Measurements from ENCODE around the gene RAPGEFL1. TPM values are rescaled to one million over a fixed set of nuclear protein-coding genes. Genes with fewer than 3 reads are reported as not detected.
"Not testable (repeated sequence)": the region's sequence is repeated elsewhere in the genome, so short reads cannot be mapped to it uniquely, and the experiment has no call there.

Gene RAPGEFL1
- polyA plus RNA-seq, 1 donor, result 15.0 TPM

- 90% methylated on average over 2 of the region's 3 CpGs for WGBS (ENCODE audit: insufficient coverage, low lambda C conversion rate)
- Histone ChIP-seq H3K27me3 (ENCODE audit: control insufficient read depth, insufficient read depth, low read length) (no peaks in the 10 kb centered on the region), H3K4me3 (ENCODE audit: low read length) (no peak overlapping the region), H3K4me1 (ENCODE audit: control insufficient read depth, insufficient read depth, low read length) (no peaks in the 10 kb centered on the region), H3K36me3 (ENCODE audit: control insufficient read depth, insufficient read depth, low read length) (peaks cover 25% of the 10 kb centered on the region), H3K27ac (ENCODE audit: low read length) (no peak overlapping the region), H3K9me3 (ENCODE audit: control insufficient read depth, low read depth, low read length) (no peaks in the 10 kb centered on the region)
- DNase-seq, result no peak
Observed at GRCh38 chr17:40230670-40231069, 53.4 kb downstream of the RAPGEFL1 start.

- not testable (repeated sequence) for H3K9me3 ChIP-seq (ENCODE audit: control insufficient read depth, low read depth, low read length); H3K4me3 ChIP-seq (ENCODE audit: low read length); H3K4me1 ChIP-seq (ENCODE audit: control insufficient read depth, insufficient read depth, low read length); DNase-seq; H3K27me3 ChIP-seq (ENCODE audit: control insufficient read depth, insufficient read depth, low read length); H3K27ac ChIP-seq (ENCODE audit: low read length)
- WGBS (ENCODE audit: insufficient coverage, low lambda C conversion rate), result no CpG with 5 or more reads among the region's 4 CpGs
- peaks cover 29% of the 10 kb centered on the region for H3K36me3 ChIP-seq (ENCODE audit: control insufficient read depth, insufficient read depth, low read length)
Observed at GRCh38 chr17:40231928-40232327, 54.7 kb downstream of the RAPGEFL1 start.

GRCh38 chr17:40241252-40241834 lies 64.1 kb downstream of the RAPGEFL1 start:
- no peak overlapping the region for H3K27ac ChIP-seq (ENCODE audit: low read length)

GRCh38 chr17:40242774-40243173 lies 65.5 kb downstream of the RAPGEFL1 start:
- WGBS (ENCODE audit: insufficient coverage, low lambda C conversion rate), result 92% methylated on average over 2 of the region's 3 CpGs
- H3K27me3 ChIP-seq (ENCODE audit: control insufficient read depth, insufficient read depth, low read length), result no peaks in the 10 kb centered on the region
- no peaks in the 10 kb centered on the region for H3K9me3 ChIP-seq (ENCODE audit: control insufficient read depth, low read depth, low read length)
- no peak overlapping the region for H3K27ac ChIP-seq (ENCODE audit: low read length)
- peaks cover 4% of the 10 kb centered on the region for H3K36me3 ChIP-seq (ENCODE audit: control insufficient read depth, insufficient read depth, low read length)
- no peaks in the 10 kb centered on the region for H3K4me1 ChIP-seq (ENCODE audit: control insufficient read depth, insufficient read depth, low read length)
- no peak for DNase-seq
- H3K4me3 ChIP-seq (ENCODE audit: low read length), result no peak overlapping the region

More at GRCh38 chr17:40241252-40241834, 64.1 kb downstream of the RAPGEFL1 start:
- no peaks in the 10 kb centered on the region for H3K9me3 ChIP-seq (ENCODE audit: control insufficient read depth, low read depth, low read length)
- H3K36me3 ChIP-seq (ENCODE audit: control insufficient read depth, insufficient read depth, low read length), result peaks cover 4% of the 10 kb centered on the region
- no peak for DNase-seq
- H3K4me1 ChIP-seq (ENCODE audit: control insufficient read depth, insufficient read depth, low read length), result no peaks in the 10 kb centered on the region
- H3K27me3 ChIP-seq (ENCODE audit: control insufficient read depth, insufficient read depth, low read length), result no peaks in the 10 kb centered on the region
- H3K4me3 ChIP-seq (ENCODE audit: low read length), result no peak overlapping the region
- no CpG with 5 or more reads among the region's 4 CpGs for WGBS (ENCODE audit: insufficient coverage, low lambda C conversion rate)

GRCh38 chr17:40243761-40244160 lies 66.5 kb downstream of the RAPGEFL1 start:
- WGBS (ENCODE audit: insufficient coverage, low lambda C conversion rate), result no CpG with 5 or more reads among the region's 3 CpGs
- no peak for DNase-seq
- Histone ChIP-seq H3K27ac (ENCODE audit: low read length) (no peak overlapping the region), H3K27me3 (ENCODE audit: control insufficient read depth, insufficient read depth, low read length) (no peaks in the 10 kb centered on the region), H3K36me3 (ENCODE audit: control insufficient read depth, insufficient read depth, low read length) (peaks cover 4% of the 10 kb centered on the region), H3K4me3 (ENCODE audit: low read length) (no peak overlapping the region), H3K4me1 (ENCODE audit: control insufficient read depth, insufficient read depth, low read length) (no peaks in the 10 kb centered on the region), H3K9me3 (ENCODE audit: control insufficient read depth, low read depth, low read length) (no peaks in the 10 kb centered on the region)

GRCh38 chr17:40244255-40244654 lies 67.0 kb downstream of the RAPGEFL1 start:
- Histone ChIP-seq H3K27ac (ENCODE audit: low read length) (no peak overlapping the region), H3K4me1 (ENCODE audit: control insufficient read depth, insufficient read depth, low read length) (no peaks in the 10 kb centered on the region), H3K27me3 (ENCODE audit: control insufficient read depth, insufficient read depth, low read length) (no peaks in the 10 kb centered on the region), H3K36me3 (ENCODE audit: control insufficient read depth, insufficient read depth, low read length) (peaks cover 4% of the 10 kb centered on the region), H3K9me3 (ENCODE audit: control insufficient read depth, low read depth, low read length) (no peaks in the 10 kb centered on the region), H3K4me3 (ENCODE audit: low read length) (no peak overlapping the region)
- 90% methylated on average over 3 of the region's 4 CpGs for WGBS (ENCODE audit: insufficient coverage, low lambda C conversion rate)
- DNase-seq, result no peak

Other genes starting within 250 kb of the RAPGEFL1 start
- gene ORMDL3, start 249.9 kb upstream of the RAPGEFL1 start, polyA plus RNA-seq, result 69.6 TPM
- gene LRRC3C, start 249.7 kb upstream of the RAPGEFL1 start, polyA plus RNA-seq, result not detected
- gene GSDMA, start 214.5 kb upstream of the RAPGEFL1 start, polyA plus RNA-seq, result 0.24 TPM
- gene PSMD3, start 196.7 kb upstream of the RAPGEFL1 start, polyA plus RNA-seq, result 73.3 TPM
- gene CSF3, start 162.0 kb upstream of the RAPGEFL1 start, polyA plus RNA-seq, result not detected
- gene MED24, start 123.1 kb upstream of the RAPGEFL1 start, polyA plus RNA-seq, result 77.3 TPM
- 61.7 TPM for gene THRA, start 114.5 kb upstream of the RAPGEFL1 start, polyA plus RNA-seq
- 2.5 TPM for gene NR1D1, start 76.9 kb upstream of the RAPGEFL1 start, polyA plus RNA-seq
- gene MSL1, start 55.5 kb upstream of the RAPGEFL1 start, polyA plus RNA-seq, result 130 TPM
- 66.4 TPM for gene CASC3, start 36.9 kb upstream of the RAPGEFL1 start, polyA plus RNA-seq
- 24.5 TPM for gene WIPF2, start 41.8 kb downstream of the RAPGEFL1 start, polyA plus RNA-seq
- 11.8 TPM for gene CDC6, start 110.4 kb downstream of the RAPGEFL1 start, polyA plus RNA-seq
- 47.0 TPM for gene RARA, start 131.7 kb downstream of the RAPGEFL1 start, polyA plus RNA-seq
- gene GJD3, start 187.3 kb downstream of the RAPGEFL1 start, polyA plus RNA-seq, result 0.36 TPM
- 68.4 TPM for gene TOP2A, start 240.4 kb downstream of the RAPGEFL1 start, polyA plus RNA-seq

All from large intestine (tissue), 3 donors.